CD4-positive, alpha-beta T cell treated with Interleukin-4 for 4 hours (primary cell): ENCODE data around the gene TOX2.

Experiments
- DNase-seq: peaks from one replicate; pipeline ENCODE4 v3.0.0-alpha.2; 2020

TOX2 gene, protein sequence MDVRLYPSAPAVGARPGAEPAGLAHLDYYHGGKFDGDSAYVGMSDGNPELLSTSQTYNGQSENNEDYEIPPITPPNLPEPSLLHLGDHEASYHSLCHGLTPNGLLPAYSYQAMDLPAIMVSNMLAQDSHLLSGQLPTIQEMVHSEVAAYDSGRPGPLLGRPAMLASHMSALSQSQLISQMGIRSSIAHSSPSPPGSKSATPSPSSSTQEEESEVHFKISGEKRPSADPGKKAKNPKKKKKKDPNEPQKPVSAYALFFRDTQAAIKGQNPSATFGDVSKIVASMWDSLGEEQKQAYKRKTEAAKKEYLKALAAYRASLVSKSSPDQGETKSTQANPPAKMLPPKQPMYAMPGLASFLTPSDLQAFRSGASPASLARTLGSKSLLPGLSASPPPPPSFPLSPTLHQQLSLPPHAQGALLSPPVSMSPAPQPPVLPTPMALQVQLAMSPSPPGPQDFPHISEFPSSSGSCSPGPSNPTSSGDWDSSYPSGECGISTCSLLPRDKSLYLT

GRCh38 chr20:43914311-43915210 is at the start of gene TOX2:
Gene TOX2 (plus strand): TSS chr20:43914852. CDS start chr20:43914892, 40 bp downstream.
- no peak for DNase-seq

DNA sequence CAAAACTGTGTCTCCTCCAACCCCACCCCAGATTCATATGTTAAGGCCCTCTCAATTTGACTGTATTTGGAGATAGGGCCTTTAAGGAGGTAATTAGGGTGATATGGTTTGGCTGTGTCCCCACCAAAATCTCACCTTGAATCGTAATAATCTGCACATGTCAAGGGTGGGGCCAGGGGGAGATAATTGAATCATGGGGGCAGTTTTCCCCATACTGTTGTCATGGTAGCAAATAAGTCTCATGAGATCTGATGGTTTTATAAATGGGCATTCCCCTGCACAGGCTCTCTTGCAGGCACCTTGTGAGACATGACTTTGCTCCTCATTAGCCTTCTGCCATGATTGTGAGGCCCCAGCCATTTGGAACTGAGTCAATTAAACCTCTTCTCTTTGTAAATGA is 46.6 kb upstream of the TOX2 start:
- no peak for DNase-seq

DNA sequence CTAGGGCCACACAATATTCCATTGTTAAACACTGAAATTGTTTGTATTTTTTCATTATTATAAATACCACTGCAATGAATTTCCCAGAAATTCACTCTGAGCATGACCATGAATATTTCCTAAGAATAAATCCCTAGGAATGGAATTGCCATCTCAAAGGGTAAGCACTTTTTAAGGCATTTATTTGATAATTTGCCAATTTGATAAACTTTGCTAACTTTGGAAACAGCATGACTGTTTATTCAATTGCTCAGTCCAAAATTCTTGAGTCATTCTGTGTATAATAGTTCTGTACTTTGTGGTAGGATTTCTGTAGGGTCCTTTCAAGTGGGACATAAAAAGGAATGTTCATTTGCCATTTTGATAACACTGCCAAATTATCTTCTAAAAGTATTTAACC is 44.2 kb upstream of the TOX2 start:
- no peak for DNase-seq

GRCh38 chr20:43878776-43879175 is 35.9 kb upstream of the TOX2 start:
- DNase-seq = no peak

GRCh38 chr20:43893930-43894329 is 20.7 kb upstream of the TOX2 start:
- DNase-seq = no peak

DNA sequence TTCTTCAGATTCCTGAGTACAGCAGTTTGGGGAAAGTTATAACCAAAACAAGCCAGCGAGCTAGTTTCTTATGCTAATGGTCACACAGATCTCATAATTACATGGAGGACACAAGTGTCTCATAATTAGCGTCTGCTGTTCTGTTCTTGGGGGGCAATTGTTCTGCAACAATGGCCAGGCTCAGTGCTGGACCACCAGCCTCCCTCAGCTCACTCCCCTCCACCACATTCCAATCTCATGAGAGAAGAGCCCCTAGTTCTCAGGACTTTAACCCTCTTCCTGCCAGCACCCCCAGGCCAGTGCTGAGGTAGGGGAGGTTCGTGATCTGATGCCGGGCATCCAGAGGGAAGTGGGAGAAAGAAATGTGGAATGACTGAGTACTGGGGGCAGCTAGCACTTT is 20.2 kb upstream of the TOX2 start:
- no peak for DNase-seq

DNA sequence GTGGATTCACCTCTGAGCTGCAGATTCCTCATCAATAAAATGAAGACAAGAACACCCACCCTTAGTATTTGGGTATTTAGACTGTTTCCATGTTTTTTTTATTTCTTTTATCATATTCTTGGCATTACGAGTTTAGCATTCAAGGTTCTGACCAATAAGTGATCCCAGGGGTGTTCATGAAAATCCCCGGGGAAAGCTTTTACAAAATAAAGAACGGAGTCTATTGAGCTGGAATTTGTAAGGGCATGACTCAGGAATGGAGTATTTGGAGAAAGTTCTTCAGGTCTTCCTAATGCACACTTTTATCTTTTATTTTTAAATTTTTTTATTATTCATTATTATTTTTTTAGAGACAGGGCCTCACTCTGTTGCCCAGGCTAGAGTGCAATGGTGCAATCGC is 19.4 kb upstream of the TOX2 start:
- DNase-seq = no peak

DNA sequence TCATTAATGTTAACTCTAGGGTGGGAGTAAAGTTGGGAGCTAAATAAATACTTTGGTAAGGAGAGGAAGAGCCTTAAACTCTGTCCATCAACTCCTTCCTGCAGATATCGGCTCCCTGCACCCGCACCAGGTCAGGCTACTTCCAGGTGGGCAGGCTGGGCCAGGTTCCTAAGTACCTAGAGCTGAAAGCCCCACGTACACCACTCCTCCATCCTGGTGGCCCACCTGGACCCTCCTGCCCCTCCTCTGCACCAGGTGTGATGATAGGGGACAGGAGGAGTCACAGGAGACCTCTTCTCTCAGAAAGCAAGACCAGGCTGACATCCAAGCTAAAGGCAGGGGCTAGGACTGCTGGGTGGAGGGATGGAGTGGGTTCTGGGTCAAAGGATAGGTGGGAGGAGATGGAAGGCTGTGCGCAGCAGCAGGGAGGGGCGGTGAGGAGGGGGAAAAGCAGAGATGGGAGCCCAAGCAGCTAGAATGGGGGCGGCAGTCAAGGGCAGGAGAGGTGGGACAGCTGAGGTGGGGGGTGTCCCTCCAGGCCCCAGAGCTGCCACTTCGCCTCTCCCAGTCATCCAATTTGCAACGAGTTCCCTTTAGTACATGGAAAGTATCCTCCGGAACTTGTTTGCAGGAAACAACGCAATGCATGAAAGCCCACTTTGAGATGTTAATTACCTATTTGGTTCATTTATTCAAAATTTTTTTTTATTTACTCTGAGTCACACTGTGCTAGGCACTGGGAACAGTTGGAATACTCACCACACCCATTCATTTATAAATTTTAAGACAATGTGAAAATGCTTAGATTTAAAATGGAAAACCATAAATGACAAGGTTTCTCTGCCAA is 15.2 kb upstream of the TOX2 start:
- DNase-seq = no peak

GRCh38 chr20:43900121-43900466 is 14.6 kb upstream of the TOX2 start:
- no peak for DNase-seq

DNA sequence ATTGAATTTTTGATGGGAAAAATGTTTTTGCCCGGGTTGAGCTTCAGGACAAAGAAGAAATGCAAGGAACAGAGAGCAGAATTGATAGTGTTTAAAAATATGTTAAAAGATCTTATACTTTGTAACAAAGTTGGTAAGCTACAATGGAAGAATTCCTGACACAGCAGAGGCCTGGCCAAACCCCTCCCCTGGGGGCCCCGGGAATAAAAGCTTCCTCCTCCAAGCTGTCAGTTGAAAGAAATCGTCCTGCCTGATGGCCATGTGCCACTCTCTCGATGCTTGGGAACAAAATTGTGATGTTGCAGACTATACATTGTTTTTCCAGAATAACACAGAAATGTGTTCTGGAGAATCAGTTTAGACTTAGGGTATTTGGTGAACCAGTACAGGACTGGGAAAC is 14.2 kb upstream of the TOX2 start:
- no peak for DNase-seq

GRCh38 chr20:43901296-43901695 is 13.4 kb upstream of the TOX2 start:
- DNase-seq = no peak

DNA sequence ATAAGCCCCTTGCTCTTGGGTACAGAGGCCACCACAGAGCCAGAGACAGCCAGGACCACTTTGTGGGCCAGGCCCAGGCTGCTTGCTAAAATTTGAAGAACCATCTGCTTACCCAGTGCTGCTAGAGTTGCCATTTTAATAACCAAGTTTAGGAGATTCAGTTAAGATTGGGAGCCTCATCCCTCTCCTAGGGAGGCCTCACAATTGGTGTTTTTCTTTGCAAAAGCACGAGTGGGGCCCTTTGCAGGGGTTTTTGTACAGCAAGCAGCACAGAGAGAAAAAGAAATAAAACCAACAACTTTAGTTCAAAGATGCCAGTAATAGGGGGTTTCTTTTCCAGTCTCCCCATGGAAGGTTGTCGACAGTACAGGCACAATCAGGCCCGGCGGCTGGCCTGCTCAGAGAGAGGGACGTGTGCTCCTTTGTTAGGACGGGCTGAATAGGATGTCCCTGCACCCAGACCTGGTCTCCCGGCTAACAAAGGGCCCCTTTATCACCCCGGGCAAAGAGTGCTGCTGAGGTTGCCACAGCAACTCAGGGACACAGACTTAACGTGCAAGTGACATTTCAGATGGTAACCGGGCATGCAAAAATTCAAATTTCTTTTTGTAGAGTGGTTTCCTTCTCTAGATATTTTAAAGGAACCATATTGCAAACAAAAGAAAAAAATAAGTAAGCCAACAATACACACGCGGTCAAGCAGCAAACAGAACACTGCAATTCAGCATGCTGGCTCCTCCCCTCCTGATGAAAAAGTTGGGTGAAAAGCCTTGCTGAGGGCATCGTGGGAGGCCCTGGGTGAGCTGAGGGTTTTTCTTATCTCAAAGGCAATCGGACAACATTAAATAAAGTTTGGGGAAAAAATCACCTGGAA is 10.5 kb upstream of the TOX2 start:
- DNase-seq = no peak

GRCh38 chr20:43904827-43905177 is 9.8 kb upstream of the TOX2 start:
- no peak for DNase-seq

- no peak for DNase-seq
These were observed 8.1 kb upstream of the TOX2 start for GRCh38 chr20:43906505-43907034.

DNA sequence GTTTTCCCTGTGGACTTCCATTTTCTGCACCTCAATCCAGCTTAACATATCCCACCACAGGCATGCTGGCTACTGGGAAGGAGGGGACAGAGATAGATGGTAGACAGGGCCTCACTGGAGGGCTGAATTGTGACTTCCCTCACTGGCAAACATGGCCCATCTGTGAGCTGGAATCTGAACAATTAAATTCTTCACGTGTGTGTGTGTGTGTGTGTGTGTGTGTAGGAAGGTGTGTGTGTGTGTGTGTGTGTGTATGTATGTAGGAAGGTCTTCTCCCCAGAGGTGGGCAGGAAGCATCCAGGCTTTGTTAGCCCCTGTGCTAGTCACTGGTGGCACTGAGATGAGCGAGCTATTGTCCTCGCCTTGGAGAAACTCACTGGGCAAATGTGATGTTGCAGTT is 5.4 kb upstream of the TOX2 start:
- DNase-seq = no peak

GRCh38 chr20:43909720-43910119 is 4.9 kb upstream of the TOX2 start:
- no peak for DNase-seq

- DNase-seq = no peak
These were observed 4.1 kb upstream of the TOX2 start for GRCh38 chr20:43910564-43910963.

- no peak for DNase-seq
These were observed 3.6 kb upstream of the TOX2 start for GRCh38 chr20:43911066-43911465.

DNA sequence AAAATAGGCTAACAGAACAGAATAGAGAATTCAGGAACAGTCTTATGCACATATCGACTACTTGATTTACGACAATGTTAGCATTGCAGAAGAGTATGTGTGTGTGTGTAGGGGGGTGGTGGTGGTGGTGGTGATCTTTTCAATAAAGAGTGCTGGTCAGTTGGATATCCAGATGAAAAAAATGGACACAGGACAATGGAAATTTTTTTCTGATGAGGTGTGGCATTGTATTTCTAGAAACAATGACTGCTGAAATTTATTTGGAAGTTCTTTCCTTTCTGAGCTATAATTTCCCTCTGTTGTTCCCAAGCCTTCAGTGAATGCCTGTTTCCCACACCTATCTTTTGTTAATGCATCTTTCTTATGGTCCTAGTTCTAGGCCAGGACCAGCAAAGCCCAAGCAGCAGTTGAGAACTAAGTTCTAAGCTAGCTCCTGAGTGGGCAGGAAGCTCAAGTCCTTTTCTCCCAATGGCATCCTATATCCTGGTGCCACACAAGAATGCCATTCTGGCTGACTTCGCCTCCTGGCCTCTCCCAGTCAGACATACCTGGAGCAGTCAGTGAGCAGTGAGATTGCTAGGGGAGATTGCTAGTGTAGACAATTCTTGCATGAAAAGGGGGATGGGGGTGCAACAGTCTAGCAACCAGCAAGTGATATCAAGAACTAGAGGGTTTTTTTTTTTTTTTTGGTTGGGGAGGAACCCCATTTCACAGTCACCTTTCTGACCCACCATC is 1.2 kb upstream of the TOX2 start:
- DNase-seq = no peak

GRCh38 chr20:43915211-43916072 is 790 bp downstream of the TOX2 start:
- peak; percentile 33 for DNase-seq
